Panc1 (cell line): ENCODE measurements around the gene FAM98B. TPM values are rescaled to one million over a fixed set of nuclear protein-coding genes. Genes with fewer than 3 reads are reported as not detected.

Source experiments
- ATAC-seq: fragments of 200-7000 bp; cut with Tn5 transposase; 2 replicates; pipeline ENCODE4 v1.9.1; 2020; ENCODE audit warnings: mild to moderate bottlenecking, moderate library complexity
- BruUV-seq: library from RNA; stranded (reverse); fragments of 400-500 nt; replicated peaks from 2 replicates; lab custom pipeline; 2021; lab: Mats Ljungman, UMichigan
- CTCF ChIA-PET: fragments of 300-600 bp; sonication (Branson Sonifier 250); formaldehyde crosslinking; loops from one replicate; lab custom pipeline; 2022; ENCODE audit warnings: antibody characterized with exemption; lab: Charles Lee
- POLR2A ChIA-PET: fragments of 300-600 bp; sonication (Branson Sonifier 250); formaldehyde crosslinking; loops from one replicate; lab custom pipeline; 2022; ENCODE audit warnings: antibody characterized with exemption; lab: Charles Lee
- DNase-seq: peaks from one replicate; pipeline ENCODE4 v3.0.0-alpha.2; 2010; ENCODE audit warnings: low read depth, low spot score
- H3K27ac ChIP-seq: 2 replicates; pipeline ENCODE4 v1.5.1; 2011; ENCODE audit warnings: mild to moderate bottlenecking, low read length, inconsistent platforms
- H3K27me3 ChIP-seq: fragments of 200-500 bp; sonication (Bioruptor generic); 2 replicates; pipeline ENCODE4 v1.6.0; 2014; ENCODE audit warnings: low read length, inconsistent platforms; ENCODE audit not compliant: control insufficient read depth, insufficient read depth
- H3K36me3 ChIP-seq: fragments of 200-500 bp; sonication (Bioruptor generic); 2 replicates; pipeline ENCODE4 v1.5.1; 2014; ENCODE audit warnings: inconsistent platforms, mild to moderate bottlenecking, low read length, moderate library complexity; ENCODE audit not compliant: control insufficient read depth, insufficient read depth
- H3K4me1 ChIP-seq: 2 replicates; pipeline ENCODE4 v1.5.1; 2011; ENCODE audit warnings: inconsistent platforms, mild to moderate bottlenecking, low read length, moderate library complexity; ENCODE audit not compliant: control insufficient read depth, insufficient read depth
- H3K4me3 ChIP-seq, 2 experiments: 2 replicates each; pipeline ENCODE4 v1.5.1; 2011 to 2012; ENCODE audit warnings: low read depth in 2 of 2, low read length in 2 of 2, mild to moderate bottlenecking in 2 of 2, inconsistent platforms in 1 of 2, moderate library complexity in 1 of 2
- H3K9me3 ChIP-seq: fragments of 200-500 bp; sonication (Bioruptor generic); 2 replicates; pipeline ENCODE4 v1.5.1; 2014; ENCODE audit warnings: low read depth, mild to moderate bottlenecking, inconsistent platforms, low read length, moderate library complexity; ENCODE audit not compliant: control insufficient read depth, insufficient read depth
- CTCF ChIP-seq: fragments of 450-650 bp; IDR thresholded peaks from 2 replicates; pipeline ENCODE4 v1.5.1; 2017; ENCODE audit warnings: mild to moderate bottlenecking
- POLR2AphosphoS5 ChIP-seq: IDR thresholded peaks from 2 replicates; pipeline ENCODE4 v1.6.1; 2012; ENCODE audit warnings: mild to moderate bottlenecking, low read depth, low read length, moderate library complexity
- SIN3A ChIP-seq: IDR thresholded peaks from 2 replicates; pipeline ENCODE4 v1.6.1; 2012; ENCODE audit warnings: low read depth, mild to moderate bottlenecking, low read length, moderate library complexity, borderline replicate concordance; ENCODE audit not compliant: insufficient read depth
- TCF7L2 ChIP-seq: IDR thresholded peaks from 2 replicates; pipeline ENCODE4 v1.6.1; 2011; ENCODE audit warnings: mild to moderate bottlenecking, low read depth, low read length, inconsistent platforms
- in situ Hi-C: cut with HindIII; loops from 2 replicates; pipeline ENCODE4 v1.10.0; 2016; ENCODE audit warnings: low sequenced_read_pairs, low pct_unique_long_range_greater_than_20kb
- intact Hi-C: fragments of 100-400 bp; cut with micrococcal nuclease; formaldehyde crosslinking; loops from one replicate; pipeline ENCODE4 v1.10.0; 2022; ENCODE audit not compliant: unreplicated experiment
- total RNA-seq: library from RNA; stranded (reverse); gene quantifications from one replicate; pipeline ENCODE4 v1.2.1, GENCODE V29; 2021; ENCODE audit not compliant: unreplicated experiment
- TF ChIP-seq, protein P1 (sequence below), 2 experiments: IDR thresholded peaks; 2 replicates each; pipeline ENCODE4 v1.6.1; 2011 to 2012; ENCODE audit warnings: low read depth in 2 of 2, control low read depth in 1 of 2, low read length in 1 of 2, mild to moderate bottlenecking in 1 of 2, moderate library complexity in 1 of 2; ENCODE audit not compliant: insufficient read depth in 1 of 2

FAM98B gene
- total RNA-seq, 1 experiment from 2014 or later, result 32.5 TPM

GRCh38 chr15:38476120-38476519, 22.2 kb downstream of the FAM98B start:
- Histone ChIP-seq H3K4me1 (no peaks in the 10 kb centered on the region), H3K36me3 (peaks cover 8% of the 10 kb centered on the region; the same call in 1 of the 2 replicates), H3K27ac (no peak overlapping the region), H3K27me3 (no peaks in the 10 kb centered on the region), H3K4me3 (no peak overlapping the region), H3K9me3 (no peaks in the 10 kb centered on the region)
- no peak for TF ChIP-seq TCF7L2
- TF ChIP-seq, protein P1, sequence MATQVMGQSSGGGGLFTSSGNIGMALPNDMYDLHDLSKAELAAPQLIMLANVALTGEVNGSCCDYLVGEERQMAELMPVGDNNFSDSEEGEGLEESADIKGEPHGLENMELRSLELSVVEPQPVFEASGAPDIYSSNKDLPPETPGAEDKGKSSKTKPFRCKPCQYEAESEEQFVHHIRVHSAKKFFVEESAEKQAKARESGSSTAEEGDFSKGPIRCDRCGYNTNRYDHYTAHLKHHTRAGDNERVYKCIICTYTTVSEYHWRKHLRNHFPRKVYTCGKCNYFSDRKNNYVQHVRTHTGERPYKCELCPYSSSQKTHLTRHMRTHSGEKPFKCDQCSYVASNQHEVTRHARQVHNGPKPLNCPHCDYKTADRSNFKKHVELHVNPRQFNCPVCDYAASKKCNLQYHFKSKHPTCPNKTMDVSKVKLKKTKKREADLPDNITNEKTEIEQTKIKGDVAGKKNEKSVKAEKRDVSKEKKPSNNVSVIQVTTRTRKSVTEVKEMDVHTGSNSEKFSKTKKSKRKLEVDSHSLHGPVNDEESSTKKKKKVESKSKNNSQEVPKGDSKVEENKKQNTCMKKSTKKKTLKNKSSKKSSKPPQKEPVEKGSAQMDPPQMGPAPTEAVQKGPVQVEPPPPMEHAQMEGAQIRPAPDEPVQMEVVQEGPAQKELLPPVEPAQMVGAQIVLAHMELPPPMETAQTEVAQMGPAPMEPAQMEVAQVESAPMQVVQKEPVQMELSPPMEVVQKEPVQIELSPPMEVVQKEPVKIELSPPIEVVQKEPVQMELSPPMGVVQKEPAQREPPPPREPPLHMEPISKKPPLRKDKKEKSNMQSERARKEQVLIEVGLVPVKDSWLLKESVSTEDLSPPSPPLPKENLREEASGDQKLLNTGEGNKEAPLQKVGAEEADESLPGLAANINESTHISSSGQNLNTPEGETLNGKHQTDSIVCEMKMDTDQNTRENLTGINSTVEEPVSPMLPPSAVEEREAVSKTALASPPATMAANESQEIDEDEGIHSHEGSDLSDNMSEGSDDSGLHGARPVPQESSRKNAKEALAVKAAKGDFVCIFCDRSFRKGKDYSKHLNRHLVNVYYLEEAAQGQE (IDR thresholded peaks at IDR 0.05; ENCODE audit: insufficient read depth in 1 of 2, low read depth in 2 of 2, low read length in 1 of 2), result no peak
- no peak for TF ChIP-seq POLR2AphosphoS5
- TF ChIP-seq CTCF, result no peak
- TF ChIP-seq SIN3A, result no peak
- intact Hi-C loops, result no loop called here
- ATAC-seq (no peak), DNase-seq (no peak)
- ChIA-PET CTCF (no interaction called here), POLR2A (no interaction called here)
- BruUV-seq, result no TSS peak
- in situ Hi-C loops, result no loop called here

GRCh38 chr15:38477637-38478036, 23.7 kb downstream of the FAM98B start:
- no peak for ATAC-seq
- no TSS peak for BruUV-seq
- Histone ChIP-seq H3K4me1 (no peaks in the 10 kb centered on the region), H3K4me3 (no peak overlapping the region), H3K27ac (no peak overlapping the region), H3K9me3 (no peaks in the 10 kb centered on the region), H3K36me3 (peaks cover 12% of the 10 kb centered on the region; the same call in 1 of the 2 replicates), H3K27me3 (no peaks in the 10 kb centered on the region)
- no peak for TF ChIP-seq SIN3A
- no peak for TF ChIP-seq CTCF
- no peak for TF ChIP-seq TCF7L2
- TF ChIP-seq, protein P1 (IDR thresholded peaks at IDR 0.05; ENCODE audit: insufficient read depth in 1 of 2, low read depth in 2 of 2, low read length in 1 of 2), result no peak
- TF ChIP-seq POLR2AphosphoS5, result no peak
- intact Hi-C loops (no loop called here), in situ Hi-C loops (no loop called here)
- DNase-seq, result no peak
- CTCF ChIA-PET, result interaction anchor here (1.0 kb wide), 1 partner anchor 37 kb away, joined by 3 read pairs; no protein-coding TSS in a partner anchor
- POLR2A ChIA-PET, result no interaction called here
